ENCODE measurements around the gene BCAS4. TPM values are rescaled to one million over a fixed set of nuclear protein-coding genes. Genes with fewer than 3 reads are reported as not detected.
"Not testable (repeated sequence)": the region's sequence is repeated elsewhere in the genome, so short reads cannot be mapped to it uniquely, and the experiment has no call there.

BCAS4 gene
- total and polyA plus RNA-seq, 3 experiments from 2014 or later: 23.3 to 29.3 (median 25.0) TPM

GRCh38 chr20:50788045-50788991, 6.5 kb upstream of the BCAS4 start:
- POLR2A ChIA-PET: interaction anchor here (0.7 kb wide), 1 partner anchor 640 kb away, joined by 3 read pairs; no protein-coding TSS in a partner anchor

GRCh38 chr20:50789968-50790650, 4.8 kb upstream of the BCAS4 start:
- H3K27ac Mint-ChIP-seq: peak overlapping the region in 6 of 8 donors; percentile 11 to 66 (median 36)
- no peak overlapping the region for H3K4me3 ChIP-seq (ENCODE audit: low read length)
- H3K36me3 Mint-ChIP-seq: no peaks in the 10 kb centered on the region
- H3K36me3 ChIP-seq (ENCODE audit: insufficient read depth, low read length): no peaks in the 10 kb centered on the region
- peak overlapping the region; percentile 79 for H3K27ac ChIP-seq (ENCODE audit: low read depth, low read length)
- H3K9me3 ChIP-seq (ENCODE audit: low read length): no peaks in the 10 kb centered on the region
- ChIA-PET CTCF (interaction anchor here (0.6 to 12.2 kb wide), 24 partner anchors 8 to 519 kb away, joined by 3 to 278 read pairs (median 5); partner anchors contain the start of genes ADNP, DPM1, MOCS3 and PARD6B), POLR2A (interaction anchor here (0.9 to 1.8 kb wide), 4 partner anchors 22 to 168 kb away, joined by 3 to 23 read pairs (median 3); partner anchors contain the start of genes ADNP, DPM1, MOCS3 and PARD6B)
- H3K27me3 Mint-ChIP-seq: no peaks in the 10 kb centered on the region
- H3K27me3 ChIP-seq (ENCODE audit: insufficient read depth, low read length, poor library complexity, severe bottlenecking): no peaks in the 10 kb centered on the region
- no peak for DNase-seq
- no peaks in the 10 kb centered on the region for H3K9me3 Mint-ChIP-seq
- H3K4me3 Mint-ChIP-seq: peak overlapping the region in 2 of 7 donors; percentile 37 to 41
- H3K4me1 ChIP-seq (ENCODE audit: insufficient read depth, low read length): peaks cover 17% of the 10 kb centered on the region
- peaks cover 4 to 16% (median 8%) of the 10 kb centered on the region in 3 donors for H3K4me1 Mint-ChIP-seq

More at GRCh38 chr20:50788045-50788991, 6.5 kb upstream of the BCAS4 start:
- H3K9me3 Mint-ChIP-seq: no peaks in the 10 kb centered on the region
- H3K27me3 ChIP-seq (ENCODE audit: insufficient read depth, low read length, poor library complexity, severe bottlenecking): no peaks in the 10 kb centered on the region
- H3K9me3 ChIP-seq (ENCODE audit: low read length): no peaks in the 10 kb centered on the region
- no peak overlapping the region for H3K4me3 ChIP-seq (ENCODE audit: low read length)
- peaks cover 12% of the 10 kb centered on the region for H3K4me1 ChIP-seq (ENCODE audit: insufficient read depth, low read length)
- peaks cover 4 to 13% (median 6%) of the 10 kb centered on the region in 3 donors for H3K4me1 Mint-ChIP-seq
- H3K36me3 ChIP-seq (ENCODE audit: insufficient read depth, low read length): no peaks in the 10 kb centered on the region
- H3K4me3 Mint-ChIP-seq: peak overlapping the region in 2 of 7 donors; percentile 9 to 42
- H3K27me3 Mint-ChIP-seq: no peaks in the 10 kb centered on the region
- no peaks in the 10 kb centered on the region for H3K36me3 Mint-ChIP-seq
- H3K27ac Mint-ChIP-seq: no peak overlapping the region
- CTCF ChIA-PET: interaction anchor here (0.7 to 12.2 kb wide), 5 partner anchors 9 to 153 kb away, joined by 3 to 278 read pairs (median 3); partner anchors contain the start of gene ADNP
- DNase-seq: no peak
- no peak overlapping the region for H3K27ac ChIP-seq (ENCODE audit: low read depth, low read length)

GRCh38 chr20:50790651-50791277, 4.1 kb upstream of the BCAS4 start:
- Histone ChIP-seq H3K9me3 (ENCODE audit: low read length) (no peaks in the 10 kb centered on the region), H3K27ac (ENCODE audit: low read depth, low read length) (peak overlapping the region; percentile 79), H3K4me1 (ENCODE audit: insufficient read depth, low read length) (peaks cover 20% of the 10 kb centered on the region), H3K4me3 (ENCODE audit: low read length) (peak overlapping the region; percentile 55), H3K36me3 (ENCODE audit: insufficient read depth, low read length) (no peaks in the 10 kb centered on the region), H3K27me3 (ENCODE audit: insufficient read depth, low read length, poor library complexity, severe bottlenecking) (no peaks in the 10 kb centered on the region)
- POLR2A ChIA-PET: interaction anchor here (0.7 to 1.8 kb wide), 5 partner anchors 21 to 168 kb away, joined by 3 to 23 read pairs (median 3); partner anchors contain the start of genes ADNP, DPM1, MOCS3 and PARD6B
- Mint-ChIP-seq H3K9me3 (no peaks in the 10 kb centered on the region), H3K27me3 (no peaks in the 10 kb centered on the region), H3K4me3 (peak overlapping the region in 2 of 7 donors; percentile 37 to 41), H3K27ac (peak overlapping the region in 7 of 8 donors; percentile 11 to 77 (median 61)), H3K4me1 (peaks cover 9 to 21% (median 12%) of the 10 kb centered on the region in 3 donors), H3K36me3 (peaks cover 0 to 2% (median 0%) of the 10 kb centered on the region in 3 donors)
- DNase-seq: peak; percentile 62 to 83 (median 68)
- CTCF ChIA-PET: interaction anchor here (0.6 to 12.2 kb wide), 28 partner anchors 8 to 523 kb away, joined by 3 to 278 read pairs (median 4); partner anchors contain the start of genes ADNP, DPM1, MOCS3 and PARD6B

DNA sequence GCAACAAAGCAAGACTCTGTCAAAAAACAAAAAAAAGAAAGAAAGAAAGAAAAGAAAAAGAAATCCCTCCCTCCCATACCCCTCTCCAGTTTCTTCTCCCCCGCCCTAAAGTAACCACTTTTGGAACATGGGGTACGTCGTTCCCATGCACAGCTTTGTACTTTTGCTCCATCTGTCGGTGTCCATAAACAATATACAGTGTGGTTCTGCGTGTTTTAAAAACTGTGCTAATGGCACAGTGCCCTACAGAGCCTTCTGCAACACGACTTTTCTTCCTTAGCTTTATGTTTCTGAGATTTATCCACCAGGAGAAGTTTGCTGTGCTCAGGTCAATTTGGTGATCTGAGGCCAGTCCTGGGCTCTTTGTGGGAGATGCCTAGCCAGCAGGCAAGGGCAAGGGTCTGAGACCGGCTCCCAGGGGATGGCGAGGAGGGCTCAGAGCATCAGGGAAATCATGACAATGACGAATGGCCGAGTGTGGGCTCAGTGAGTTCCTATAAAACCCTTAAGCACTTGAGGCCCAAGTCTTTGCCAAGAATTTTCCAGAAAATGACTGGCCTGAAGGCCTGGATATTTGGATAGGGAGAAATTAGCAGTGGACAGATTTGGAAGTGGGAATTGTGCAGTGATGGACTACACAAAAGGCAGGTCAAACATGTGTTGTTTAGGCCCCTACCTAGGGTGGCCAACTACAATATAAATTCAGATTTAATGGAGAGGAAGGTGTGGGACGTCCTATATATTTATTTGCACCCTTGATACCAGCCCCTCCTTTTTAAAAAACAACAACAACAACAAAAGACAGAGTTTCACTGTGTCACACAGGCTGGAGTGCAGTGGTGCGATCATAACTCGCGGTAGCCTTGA, 1.9 kb upstream of the BCAS4 start:
- no peak for DNase-seq
- H3K27ac Mint-ChIP-seq: peak overlapping the region in 5 of 8 donors; percentile 58 to 87 (median 78)
- Histone ChIP-seq H3K27ac (ENCODE audit: low read depth, low read length) (no peak overlapping the region), H3K36me3 (ENCODE audit: insufficient read depth, low read length) (no peaks in the 10 kb centered on the region), H3K4me3 (ENCODE audit: low read length) (no peak overlapping the region), H3K9me3 (ENCODE audit: low read length) (no peaks in the 10 kb centered on the region), H3K27me3 (ENCODE audit: insufficient read depth, low read length, poor library complexity, severe bottlenecking) (no peaks in the 10 kb centered on the region), H3K4me1 (ENCODE audit: insufficient read depth, low read length) (peaks cover 23% of the 10 kb centered on the region)
- POLR2A ChIA-PET: interaction anchor here (0.6 to 2.9 kb wide), 6 partner anchors 20 to 1523 kb away, joined by 3 to 72 read pairs (median 12); partner anchors contain the start of genes ADNP, DPM1 and MOCS3
- CTCF ChIA-PET: interaction anchor here (0.9 to 12.2 kb wide), 11 partner anchors 9 to 533 kb away, joined by 3 to 278 read pairs (median 8); partner anchors contain the start of genes ADNP, DPM1 and MOCS3
- H3K4me3 Mint-ChIP-seq: peak overlapping the region; percentile 53 to 87 (median 76)
- peaks cover 0 to 6% (median 2%) of the 10 kb centered on the region in 3 donors for H3K36me3 Mint-ChIP-seq
- H3K9me3 Mint-ChIP-seq: no peaks in the 10 kb centered on the region
- H3K4me1 Mint-ChIP-seq: peaks cover 10 to 29% (median 17%) of the 10 kb centered on the region in 3 donors
- H3K27me3 Mint-ChIP-seq: no peaks in the 10 kb centered on the region

GRCh38 chr20:50793575-50794016, 1.3 kb upstream of the BCAS4 start:
- POLR2A ChIA-PET: interaction anchor here (0.6 to 2.9 kb wide), 7 partner anchors 19 to 1524 kb away, joined by 3 to 72 read pairs (median 16); partner anchors contain the start of genes ADNP, DPM1 and MOCS3
- Mint-ChIP-seq H3K27ac (peak overlapping the region in 5 of 8 donors; percentile 63 to 87 (median 68)), H3K4me3 (peak overlapping the region; percentile 53 to 87 (median 76)), H3K4me1 (peaks cover 10 to 29% (median 17%) of the 10 kb centered on the region in 3 donors)
- not testable (repeated sequence) for H3K4me3 ChIP-seq (ENCODE audit: low read length); H3K27me3 ChIP-seq (ENCODE audit: insufficient read depth, low read length, poor library complexity, severe bottlenecking); H3K27me3 Mint-ChIP-seq; H3K36me3 ChIP-seq (ENCODE audit: insufficient read depth, low read length); H3K36me3 Mint-ChIP-seq; H3K9me3 Mint-ChIP-seq; H3K27ac ChIP-seq (ENCODE audit: low read depth, low read length); H3K9me3 ChIP-seq (ENCODE audit: low read length)
- CTCF ChIA-PET: interaction anchor here (0.9 to 12.2 kb wide), 21 partner anchors 10 to 856 kb away, joined by 3 to 278 read pairs (median 7); partner anchors contain the start of genes ADNP, DPM1 and MOCS3
- DNase-seq: peak in 4 of 5 donors; percentile 11 to 66 (median 34)
- peaks cover 23% of the 10 kb centered on the region for H3K4me1 ChIP-seq (ENCODE audit: insufficient read depth, low read length)

DNA sequence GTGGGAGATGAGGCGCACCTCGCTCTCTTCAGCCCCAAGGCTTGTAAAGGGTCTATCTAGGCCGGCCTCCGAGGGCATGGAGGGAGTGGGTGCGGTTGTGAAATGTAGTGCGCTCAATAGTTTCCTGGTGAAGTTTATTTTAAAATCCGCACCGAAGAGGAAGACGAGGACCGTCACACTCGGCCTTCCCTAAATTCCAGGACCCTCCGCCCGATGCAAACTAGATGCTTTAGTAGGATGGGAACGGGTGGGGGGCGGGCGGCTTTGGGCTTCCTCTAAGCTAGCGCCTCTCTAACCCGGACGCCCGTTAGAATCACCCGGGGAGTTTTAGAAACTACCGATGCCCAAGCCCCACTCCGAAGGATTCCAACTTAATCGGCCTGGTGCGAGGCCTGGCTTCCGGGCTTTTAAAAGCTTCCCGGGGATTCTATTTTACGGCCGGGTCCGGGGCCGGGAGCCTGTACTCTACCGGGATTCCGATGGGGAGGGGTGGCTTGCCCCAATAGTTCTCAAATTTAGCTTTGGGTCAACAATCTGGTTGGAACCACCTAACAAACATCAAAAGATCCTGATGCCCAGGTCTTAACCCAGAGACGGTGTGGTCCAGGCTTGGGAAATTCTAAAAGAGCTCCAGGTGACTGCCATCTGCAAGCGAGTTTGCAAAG, 548 bp upstream of the BCAS4 start:
- Mint-ChIP-seq H3K27ac (peak overlapping the region; percentile 8 to 87 (median 60)), H3K4me1 (peaks cover 10 to 36% (median 20%) of the 10 kb centered on the region in 3 donors), H3K9me3 (no peaks in the 10 kb centered on the region), H3K4me3 (peak overlapping the region; percentile 76 to 88 (median 83)), H3K36me3 (peaks cover 0 to 11% (median 2%) of the 10 kb centered on the region in 3 donors), H3K27me3 (no peaks in the 10 kb centered on the region)
- DNase-seq: peak in 2 of 5 donors; percentile 2 to 50
- H3K4me3 ChIP-seq (ENCODE audit: low read length): peak overlapping the region; percentile 54
- H3K9me3 ChIP-seq (ENCODE audit: low read length): no peaks in the 10 kb centered on the region
- H3K4me1 ChIP-seq (ENCODE audit: insufficient read depth, low read length): peaks cover 23% of the 10 kb centered on the region
- ChIA-PET POLR2A (interaction anchor here (0.5 to 2.9 kb wide), 8 partner anchors 13 to 858 kb away, joined by 3 to 72 read pairs (median 7); partner anchors contain the start of genes ADNP, DPM1, MOCS3 and RNF114), CTCF (interaction anchor here (0.6 to 12.2 kb wide), 45 partner anchors 9 to 857 kb away, joined by 3 to 278 read pairs (median 6); partner anchors contain the start of genes ADNP, DPM1 and MOCS3)
- peaks cover 4% of the 10 kb centered on the region for H3K36me3 ChIP-seq (ENCODE audit: insufficient read depth, low read length)
- no peak overlapping the region for H3K27ac ChIP-seq (ENCODE audit: low read depth, low read length)
- no peaks in the 10 kb centered on the region for H3K27me3 ChIP-seq (ENCODE audit: insufficient read depth, low read length, poor library complexity, severe bottlenecking)

Measured in CD8-positive, alpha-beta memory T cell (primary cell).